IMR-90 (cell line): ENCODE results near the gene RCOR3. TPM values are rescaled to one million over a fixed set of nuclear protein-coding genes. Genes with fewer than 3 reads are reported as not detected.

Experiments
- ATAC-seq: fragments of 200-7000 bp; cut with Tn5 transposase; 2 replicates; pipeline ENCODE4 v1.9.1; 2020; ENCODE audit warnings: low read depth, mild to moderate bottlenecking, moderate library complexity
- BruUV-seq: library from RNA; stranded (reverse); fragments of 400-500 nt; replicated peaks from 2 replicates; lab custom pipeline; 2021; lab: Mats Ljungman, UMichigan
- CTCF ChIA-PET: fragments of 300-600 bp; formaldehyde crosslinking; extraction: SDS; loops from one replicate; lab custom pipeline; 2021; ENCODE audit warnings: antibody characterized with exemption; lab: Yijun Ruan, JAX
- POLR2A ChIA-PET: fragments of 300-600 bp; sonication (Branson Sonifier 250); formaldehyde crosslinking; loops from one replicate; lab custom pipeline; 2022; ENCODE audit warnings: antibody characterized with exemption; ENCODE audit not compliant: unreplicated experiment; lab: Charles Lee
- DNase-seq: peaks from one replicate; pipeline ENCODE4 v3.0.0; 2013
- H2AFZ ChIP-seq: replicated peaks from 2 replicates; pipeline ENCODE3; 2013; ENCODE audit warnings: low read length, mild to moderate bottlenecking; ENCODE audit not compliant: poor library complexity
- H2AK5ac ChIP-seq: 2 replicates; pipeline ENCODE4 v1.6.1; 2013; ENCODE audit warnings: low read depth, low read length, inconsistent platforms
- H2AK9ac ChIP-seq: replicated peaks from 2 replicates; pipeline ENCODE3; 2013; ENCODE audit warnings: mild to moderate bottlenecking, low read depth, low read length, moderate library complexity; ENCODE audit not compliant: poor library complexity
- H2BK120ac ChIP-seq: 2 replicates; pipeline ENCODE4 v1.6.1; 2013; ENCODE audit warnings: low read depth, low read length, inconsistent platforms
- H2BK15ac ChIP-seq: 3 replicates; pipeline ENCODE4 v1.6.1; 2013; ENCODE audit warnings: low read depth, low read length, inconsistent platforms
- H2BK20ac ChIP-seq: 2 replicates; pipeline ENCODE4 v1.6.1; 2013; ENCODE audit warnings: low read depth, mild to moderate bottlenecking, inconsistent platforms, low read length, moderate library complexity
- H2BK5ac ChIP-seq: 2 replicates; pipeline ENCODE4 v1.6.1; 2013; ENCODE audit warnings: mild to moderate bottlenecking, low read depth, low read length, inconsistent platforms; ENCODE audit not compliant: poor library complexity, severe bottlenecking
- H3K14ac ChIP-seq: replicated peaks from 2 replicates; pipeline ENCODE4 v1.6.1; 2013; ENCODE audit warnings: low read depth, low read length, inconsistent platforms
- H3K18ac ChIP-seq: 2 replicates; pipeline ENCODE4 v1.6.1; 2013; ENCODE audit warnings: low read depth, low read length, control low read depth
- H3K23ac ChIP-seq: 2 replicates; pipeline ENCODE4 v1.6.1; 2013; ENCODE audit warnings: low read depth, low read length, inconsistent platforms
- H3K27ac ChIP-seq: 2 replicates; pipeline ENCODE4 v1.5.1; 2013; ENCODE audit warnings: mild to moderate bottlenecking, control low read depth, low read length; ENCODE audit not compliant: insufficient read depth
- H3K27me3 ChIP-seq: 2 replicates; pipeline ENCODE4 v1.6.1; 2013; ENCODE audit warnings: low read length; ENCODE audit not compliant: control insufficient read depth, insufficient read depth
- H3K36me3 ChIP-seq: 2 replicates; pipeline ENCODE4 v1.6.1; 2013; ENCODE audit warnings: low read length, mixed read lengths; ENCODE audit not compliant: control insufficient read depth, insufficient read depth
- H3K4ac ChIP-seq: 2 replicates; pipeline ENCODE4 v1.6.1; 2013; ENCODE audit warnings: low read depth, low read length, inconsistent platforms
- H3K4me1 ChIP-seq: 2 replicates; pipeline ENCODE4 v1.6.1; 2013; ENCODE audit warnings: low read length, mixed read lengths; ENCODE audit not compliant: control insufficient read depth, insufficient read depth
- H3K4me2 ChIP-seq: 2 replicates; pipeline ENCODE4 v1.6.1; 2013; ENCODE audit warnings: low read depth, mild to moderate bottlenecking, control low read depth, low read length, moderate library complexity
- H3K4me3 ChIP-seq: 2 replicates; pipeline ENCODE4 v1.5.1; 2013; ENCODE audit warnings: low read depth, mild to moderate bottlenecking, control low read depth, low read length, moderate library complexity; ENCODE audit not compliant: insufficient read depth
- H3K56ac ChIP-seq: 2 replicates; pipeline ENCODE4 v1.6.1; 2013; ENCODE audit warnings: low read length, inconsistent platforms; ENCODE audit not compliant: insufficient read depth; ENCODE audit errors: extremely low read depth
- H3K79me1 ChIP-seq, 2 experiments: 2 replicates each; pipeline ENCODE4 v1.6.1; 2013; ENCODE audit warnings: low read length in 2 of 2, inconsistent platforms in 1 of 2, low read depth in 1 of 2
- H3K9ac ChIP-seq: 2 replicates; pipeline ENCODE4 v1.6.1; 2013; ENCODE audit warnings: low read depth, low read length, control low read depth
- H3K9me1 ChIP-seq: 2 replicates; pipeline ENCODE4 v1.6.1; 2013; ENCODE audit warnings: low read length, inconsistent platforms; ENCODE audit not compliant: insufficient read depth
- H3K9me3 ChIP-seq: 2 replicates; pipeline ENCODE4 v1.6.1; 2013; ENCODE audit warnings: low read length; ENCODE audit not compliant: control insufficient read depth, insufficient read depth
- H4K20me1 ChIP-seq: 2 replicates; pipeline ENCODE4 v1.6.1; 2013; ENCODE audit warnings: low read length, inconsistent platforms; ENCODE audit not compliant: insufficient read depth
- H4K5ac ChIP-seq: 2 replicates; pipeline ENCODE4 v1.6.1; 2013; ENCODE audit warnings: mild to moderate bottlenecking, low read depth, low read length, control low read depth
- H4K8ac ChIP-seq, 2 experiments: 2 replicates each; pipeline ENCODE4 v1.6.1; 2013; ENCODE audit warnings: low read depth in 2 of 2, low read length in 2 of 2, control low read depth in 1 of 2, inconsistent platforms in 1 of 2
- H4K91ac ChIP-seq: 2 replicates; pipeline ENCODE4 v1.6.1; 2013; ENCODE audit warnings: low read depth, low read length, inconsistent platforms; ENCODE audit not compliant: insufficient read depth
- FOS ChIP-seq: fragments of 150-350 bp; IDR thresholded peaks from 2 replicates; pipeline ENCODE4 v1.6.1; 2016; ENCODE audit warnings: low read depth, low read length
- MAFK ChIP-seq: IDR thresholded peaks from 2 replicates; pipeline ENCODE4 v1.6.1; 2012; ENCODE audit warnings: low read depth, low read length, improper control_type of control experiment
- RAD21 ChIP-seq: IDR thresholded peaks from 2 replicates; pipeline ENCODE4 v1.6.1; 2012; ENCODE audit warnings: low read length, improper control_type of control experiment
- SMC3 ChIP-seq: fragments of 150-350 bp; IDR thresholded peaks from 2 replicates; pipeline ENCODE4 v1.6.1; 2016; ENCODE audit warnings: low read depth, mild to moderate bottlenecking, antibody characterized with exemption, low read length, moderate library complexity
- WGBS, 2 experiments: methylation state at CpG; one replicate each; pipeline versions ENCODE4 v1.1.5 to v1.1.7; 2013; ENCODE audit warnings: missing lambda C conversion rate in 2 of 2; ENCODE audit not compliant: insufficient read length in 1 of 2; ENCODE audit errors: extremely low coverage in 2 of 2; 5-methylcytosine and 5-hydroxymethylcytosine counted together
- dilution Hi-C: fragments of 300-500 bp; cut with HindIII; formaldehyde crosslinking; loops from one replicate; pipeline ENCODE4 v1.14.3; 2018; ENCODE audit warnings: low sequenced_read_pairs; ENCODE audit not compliant: unreplicated experiment
- in situ Hi-C: fragments of 300-500 bp; cut with MboI; formaldehyde crosslinking; loops from 3 replicates; pipeline ENCODE4 v1.14.3; 2019; ENCODE audit warnings: low sequenced_read_pairs, inconsistent platforms, mixed read lengths
- intact Hi-C: fragments of 100-400 bp; cut with micrococcal nuclease; formaldehyde crosslinking; loops from 2 replicates; pipeline ENCODE4 v1.10.0; 2022
- polyA plus RNA-seq, 3 experiments: library from polyadenylated mRNA; depleted of rRNA; stranded (reverse); fragments of >200 nt; gene quantifications; 2 replicates each; pipeline ENCODE4 v1.2.3, GENCODE V29; 2012; ENCODE audit warnings: low replicate concordance in 1 of 3
- total RNA-seq: library from RNA; depleted of rRNA; stranded (reverse); fragments of >200 nt; gene quantifications from 2 replicates; pipeline ENCODE4 v1.2.3, GENCODE V29; 2012
- TF ChIP-seq, protein P1 (sequence below): conservative IDR thresholded peaks from 2 replicates; pipeline ENCODE4 v1.5.1; 2012; ENCODE audit warnings: mild to moderate bottlenecking, low read depth, low read length, improper control_type of control experiment

Gene RCOR3
- total and polyA plus RNA-seq, 2 of the 4 experiments (the other 2 are of a cell fraction): 8.1 to 16.4 TPM

DNA sequence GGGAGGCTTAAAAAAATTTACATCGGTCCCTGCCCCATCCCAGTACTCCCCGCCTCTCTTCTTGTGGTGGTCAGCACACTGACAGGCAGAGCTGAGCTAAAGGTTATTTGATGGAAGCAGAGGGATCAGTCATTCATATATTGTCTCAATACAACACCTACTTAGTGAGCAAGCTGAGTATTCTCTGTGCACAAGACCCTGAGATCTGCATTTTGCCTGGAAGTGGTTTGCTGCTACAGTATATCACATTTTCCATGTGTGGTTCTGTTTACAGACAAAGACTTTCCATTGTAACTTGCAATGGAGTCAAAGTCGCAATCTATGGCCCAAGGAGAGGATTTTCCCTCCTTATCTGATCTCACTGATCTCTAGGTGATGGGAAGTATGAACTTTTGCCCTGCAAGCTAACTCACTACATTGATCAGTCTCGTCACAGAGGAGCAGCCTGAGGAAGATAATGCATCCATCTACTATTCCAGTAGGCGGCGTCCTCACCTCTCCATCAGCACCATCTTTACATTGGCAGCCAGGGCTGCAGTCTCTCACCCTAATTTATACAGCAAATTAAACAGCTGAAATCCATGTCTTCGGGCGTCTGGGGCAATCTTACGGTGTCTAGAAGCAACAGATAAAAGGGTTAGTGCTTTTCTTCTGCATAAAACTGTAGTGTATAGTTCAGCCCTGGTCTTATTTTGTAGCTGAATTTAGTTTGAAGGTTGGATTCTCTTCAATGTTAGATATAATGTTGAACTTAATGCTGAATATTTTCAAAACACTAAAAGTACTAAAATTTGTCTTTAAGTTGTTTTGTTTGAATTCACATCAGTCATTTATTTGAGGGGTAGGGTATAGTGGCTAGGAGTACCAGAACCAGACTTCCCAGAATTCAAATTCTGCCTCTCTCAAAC, 64.2 kb downstream of the RCOR3 start:
- peaks cover 14 to 19% of the 10 kb centered on the region in 2 experiments for H3K79me1 ChIP-seq
- H4K8ac ChIP-seq: no peak overlapping the region
- H3K18ac ChIP-seq: no peak overlapping the region
- H4K5ac ChIP-seq: no peak overlapping the region
- H2AFZ ChIP-seq: no peak overlapping the region
- no peak overlapping the region for H3K23ac ChIP-seq
- no TSS peak for BruUV-seq
- POLR2A ChIA-PET: no interaction called here
- H2BK5ac ChIP-seq: no peak overlapping the region
- peaks cover 6% of the 10 kb centered on the region for H3K9me1 ChIP-seq
- H3K4me3 ChIP-seq: no peak overlapping the region
- peaks cover 5% of the 10 kb centered on the region for H3K4me1 ChIP-seq
- in situ Hi-C loops (loop anchor here (5.0 to 10.0 kb wide), 2 partner anchors 151 to 324 kb away; no protein-coding TSS in a partner anchor), intact Hi-C loops (loop anchor here (1.0 to 5.0 kb wide), 5 partner anchors 153 to 875 kb away; partner anchors contain the start of gene SLC30A1), dilution Hi-C loops (no loop called here)
- H3K27me3 ChIP-seq: no peaks in the 10 kb centered on the region
- TF ChIP-seq SMC3 (peak; percentile 84), MAFK (no peak), FOS (no peak), RAD21 (peak; percentile 88)
- TF ChIP-seq, protein P1, sequence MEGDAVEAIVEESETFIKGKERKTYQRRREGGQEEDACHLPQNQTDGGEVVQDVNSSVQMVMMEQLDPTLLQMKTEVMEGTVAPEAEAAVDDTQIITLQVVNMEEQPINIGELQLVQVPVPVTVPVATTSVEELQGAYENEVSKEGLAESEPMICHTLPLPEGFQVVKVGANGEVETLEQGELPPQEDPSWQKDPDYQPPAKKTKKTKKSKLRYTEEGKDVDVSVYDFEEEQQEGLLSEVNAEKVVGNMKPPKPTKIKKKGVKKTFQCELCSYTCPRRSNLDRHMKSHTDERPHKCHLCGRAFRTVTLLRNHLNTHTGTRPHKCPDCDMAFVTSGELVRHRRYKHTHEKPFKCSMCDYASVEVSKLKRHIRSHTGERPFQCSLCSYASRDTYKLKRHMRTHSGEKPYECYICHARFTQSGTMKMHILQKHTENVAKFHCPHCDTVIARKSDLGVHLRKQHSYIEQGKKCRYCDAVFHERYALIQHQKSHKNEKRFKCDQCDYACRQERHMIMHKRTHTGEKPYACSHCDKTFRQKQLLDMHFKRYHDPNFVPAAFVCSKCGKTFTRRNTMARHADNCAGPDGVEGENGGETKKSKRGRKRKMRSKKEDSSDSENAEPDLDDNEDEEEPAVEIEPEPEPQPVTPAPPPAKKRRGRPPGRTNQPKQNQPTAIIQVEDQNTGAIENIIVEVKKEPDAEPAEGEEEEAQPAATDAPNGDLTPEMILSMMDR: peak; percentile 86
- no peak overlapping the region for H2AK5ac ChIP-seq
- H3K9ac ChIP-seq: no peak overlapping the region
- no CpG with 5 or more reads among the region's 9 CpGs for WGBS, 2 experiments
- no peaks in the 10 kb centered on the region for H3K36me3 ChIP-seq
- H2BK120ac ChIP-seq: no peak overlapping the region
- H4K20me1 ChIP-seq: peaks cover 3% of the 10 kb centered on the region
- CTCF ChIA-PET: interaction anchor here (0.5 to 1.6 kb wide), 16 partner anchors 11 to 1469 kb away, joined by 3 to 9 read pairs (median 4); no protein-coding TSS in a partner anchor
- H2BK20ac ChIP-seq: no peak overlapping the region
- H3K27ac ChIP-seq: no peak overlapping the region
- ATAC-seq: peak; percentile 59
- no peaks in the 10 kb centered on the region for H3K9me3 ChIP-seq
- no peak overlapping the region for H4K91ac ChIP-seq
- H3K4ac ChIP-seq: no peak overlapping the region
- peak; percentile 65 for DNase-seq
- H3K14ac ChIP-seq: no peak overlapping the region
- no peak overlapping the region for H2AK9ac ChIP-seq
- no peak overlapping the region for H3K56ac ChIP-seq
- H2BK15ac ChIP-seq: no peak overlapping the region
- no peak overlapping the region for H3K4me2 ChIP-seq
